Gastrocnemius medialis (tissue), 4 donors: ENCODE results near the gene KLHL26. TPM values are rescaled to one million over a fixed set of nuclear protein-coding genes. Genes with fewer than 3 reads are reported as not detected.

Experiments used
- ATAC-seq, 2 donors: fragments of 150-250 bp; one replicate each; pipeline ENCODE4 v1.9.1; 2016
- DNase-seq, 2 donors: peaks; one replicate each; pipeline ENCODE4 v3.0.0-alpha.2; 2019
- H3K27ac ChIP-seq, 4 donors: fragments of 200-600 bp; sonication (generic); 1 replicate in 1 of 4; 2 replicates in 3 of 4; pipeline ENCODE4 v1.5.1; 2016 to 2018; ENCODE audit warnings: mild to moderate bottlenecking in 2 of 4, moderate library complexity in 1 of 4
- H3K27me3 ChIP-seq, 3 donors: fragments of 200-600 bp; sonication (generic) in 2 of 3; 1 replicate in 1 of 3; 2 replicates in 2 of 3; pipeline versions ENCODE4 v1.5.1 to v1.6.0; 2016 to 2019; ENCODE audit warnings: mild to moderate bottlenecking in 1 of 3, moderate library complexity in 1 of 3
- H3K36me3 ChIP-seq, 2 donors: fragments of 200-600 bp; sonication (generic) in 1 of 2; one replicate each; pipeline ENCODE4 v1.5.1; 2017 to 2018
- H3K4me1 ChIP-seq, 2 donors: fragments of 200-600 bp; sonication (generic) in 1 of 2; one replicate each; pipeline ENCODE4 v1.5.1; 2016 to 2017; ENCODE audit warnings: mild to moderate bottlenecking in 2 of 2
- H3K4me3 ChIP-seq, 4 donors: fragments of 200-600 bp; sonication (generic) in 3 of 4; 1 replicate in 1 of 4; 2 replicates in 3 of 4; pipeline ENCODE4 v1.5.1; 2016 to 2019; ENCODE audit warnings: mild to moderate bottlenecking in 2 of 4
- H3K9me3 ChIP-seq, 3 donors: fragments of 200-600 bp; sonication (generic) in 2 of 3; 1 replicate in 1 of 3; 2 replicates in 2 of 3; pipeline ENCODE4 v1.5.1; 2016 to 2019
- POLR2A ChIP-seq, 2 donors: fragments of 450-650 bp; IDR thresholded peaks; one replicate each; pipeline ENCODE4 v1.6.1; 2017; ENCODE audit warnings: antibody characterized with exemption in 2 of 2, mild to moderate bottlenecking in 2 of 2, moderate library complexity in 2 of 2
- in situ Hi-C, 4 donors: fragments of 200-750 bp; cut with MboI; loops; one replicate each; pipeline versions ENCODE4 v1.15.0 to v1.8.0; 2017; ENCODE audit warnings: low sequenced_read_pairs in 4 of 4
- intact Hi-C: fragments of 100-400 bp; cut with DNase I; formaldehyde crosslinking; loops from one replicate; pipeline ENCODE4 v1.15.1; 2023; ENCODE audit warnings: low total_unique reads
- total RNA-seq, 4 donors: library from RNA; depleted of rRNA; stranded (reverse); fragments of >200 nt; gene quantifications; one replicate each; pipeline versions ENCODE4 v1.1.0 to v1.2.3, GENCODE V29; 2016
- TF ChIP-seq, protein P1 (sequence below), 5 experiments: fragments of 450-650 bp in 3 of 5; fragments of 200-600 bp in 2 of 5; sonication (generic) in 2 of 5; IDR thresholded peaks in 4 of 5; conservative IDR thresholded peaks in 1 of 5; 1 replicate in 4 of 5; 2 replicates in 1 of 5; pipeline ENCODE4 v1.5.1; 2016 to 2019; ENCODE audit warnings: antibody characterized with exemption in 5 of 5, mild to moderate bottlenecking in 3 of 5, moderate library complexity in 3 of 5

Gene KLHL26
- total RNA-seq, 4 donors from 2014 or later, result 5.2 to 12.0 (median 7.3) TPM

DNA sequence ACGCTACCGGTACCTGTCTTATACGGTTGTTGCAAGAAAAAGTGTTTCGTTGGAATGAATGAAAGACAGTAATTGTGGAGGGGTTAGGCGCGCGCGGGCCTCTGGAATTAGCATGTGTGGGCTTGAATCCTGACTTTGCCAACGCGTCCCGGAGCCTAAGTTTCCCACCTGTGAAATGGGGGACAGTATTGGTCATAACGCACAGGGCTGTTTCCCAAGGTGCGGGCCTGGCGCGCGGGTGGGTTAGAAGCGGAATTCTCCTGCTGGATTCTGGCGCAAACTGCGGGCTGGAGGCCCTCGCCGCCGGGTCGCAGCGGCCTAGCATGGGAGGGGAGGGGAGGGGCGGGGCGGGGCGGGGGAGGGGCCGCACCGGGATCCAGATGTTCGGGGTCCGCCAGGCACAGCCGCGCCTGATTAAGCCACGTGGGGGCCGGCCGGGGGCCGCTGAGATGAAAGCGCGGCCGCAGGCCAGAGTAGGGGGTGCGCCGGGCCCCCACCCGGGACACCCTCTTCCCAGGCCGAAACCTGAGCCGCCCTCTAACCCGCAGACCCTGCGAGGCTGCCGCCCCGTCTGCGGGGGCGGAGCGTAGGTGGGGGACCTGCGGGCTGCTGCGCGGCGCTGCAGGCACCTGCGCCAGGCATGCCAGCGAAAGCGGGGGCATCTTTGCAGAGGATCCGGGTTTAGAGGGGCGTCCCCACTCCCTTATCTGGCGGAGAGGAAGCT lies 25.3 kb upstream of the KLHL26 start:
- in situ Hi-C loops (no loop called here), intact Hi-C loops (no loop called here)
- Histone ChIP-seq H3K27me3 (peaks cover 76 to 79% (median 77%) of the 10 kb centered on the region in 3 donors), H3K4me3 (peak overlapping the region in 2 of 4 donors; percentile 7 to 25), H3K27ac (no peak overlapping the region), H3K4me1 (peaks cover 5 to 30% of the 10 kb centered on the region in 2 donors), H3K9me3 (no peaks in the 10 kb centered on the region), H3K36me3 (no peaks in the 10 kb centered on the region)
- DNase-seq, result no peak
- TF ChIP-seq, protein P1, sequence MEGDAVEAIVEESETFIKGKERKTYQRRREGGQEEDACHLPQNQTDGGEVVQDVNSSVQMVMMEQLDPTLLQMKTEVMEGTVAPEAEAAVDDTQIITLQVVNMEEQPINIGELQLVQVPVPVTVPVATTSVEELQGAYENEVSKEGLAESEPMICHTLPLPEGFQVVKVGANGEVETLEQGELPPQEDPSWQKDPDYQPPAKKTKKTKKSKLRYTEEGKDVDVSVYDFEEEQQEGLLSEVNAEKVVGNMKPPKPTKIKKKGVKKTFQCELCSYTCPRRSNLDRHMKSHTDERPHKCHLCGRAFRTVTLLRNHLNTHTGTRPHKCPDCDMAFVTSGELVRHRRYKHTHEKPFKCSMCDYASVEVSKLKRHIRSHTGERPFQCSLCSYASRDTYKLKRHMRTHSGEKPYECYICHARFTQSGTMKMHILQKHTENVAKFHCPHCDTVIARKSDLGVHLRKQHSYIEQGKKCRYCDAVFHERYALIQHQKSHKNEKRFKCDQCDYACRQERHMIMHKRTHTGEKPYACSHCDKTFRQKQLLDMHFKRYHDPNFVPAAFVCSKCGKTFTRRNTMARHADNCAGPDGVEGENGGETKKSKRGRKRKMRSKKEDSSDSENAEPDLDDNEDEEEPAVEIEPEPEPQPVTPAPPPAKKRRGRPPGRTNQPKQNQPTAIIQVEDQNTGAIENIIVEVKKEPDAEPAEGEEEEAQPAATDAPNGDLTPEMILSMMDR (IDR thresholded peaks at IDR 0.05 in 4 of 5, conservative IDR thresholded peaks at IDR 0.05 in 1 of 5), result no peak
- TF ChIP-seq POLR2A (IDR thresholded peaks at IDR 0.05), result no peak
- ATAC-seq, result no peak

DNA sequence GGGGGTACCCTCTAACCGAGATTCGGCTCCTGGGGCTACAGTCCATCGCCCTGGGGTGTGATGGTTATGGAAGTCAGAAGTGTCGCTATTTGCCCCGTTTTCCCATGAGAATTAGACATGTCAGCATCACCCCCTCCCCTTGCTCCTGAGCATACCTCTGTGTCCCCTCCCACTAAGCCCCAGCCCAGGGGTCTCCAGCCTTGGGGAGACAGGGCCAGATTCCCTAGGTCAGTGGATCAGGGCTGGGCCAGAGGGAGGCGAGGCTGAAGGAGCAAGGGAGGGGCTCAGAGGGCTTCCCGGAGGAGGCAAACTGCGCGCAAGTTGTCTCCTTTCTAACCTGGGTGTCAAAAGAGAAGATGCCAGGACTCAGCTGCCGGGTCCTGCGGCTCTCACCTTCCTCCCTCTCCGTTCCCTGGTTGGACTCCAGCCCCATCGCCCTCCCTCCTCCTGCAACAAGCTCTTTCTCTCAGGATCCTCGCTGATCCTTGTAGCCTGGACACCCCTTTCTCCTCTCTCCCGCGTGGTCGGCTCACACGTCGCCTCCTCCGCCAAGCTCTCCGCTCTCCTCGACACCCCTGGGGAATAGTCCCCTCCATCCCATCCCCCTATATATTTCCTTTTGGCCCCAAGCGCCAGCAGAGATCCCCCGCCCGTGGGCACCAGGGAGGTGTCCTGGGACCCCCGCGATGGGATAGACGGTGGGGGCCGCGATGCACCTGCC lies 24.6 kb upstream of the KLHL26 start:
- intact Hi-C loops (no loop called here), in situ Hi-C loops (no loop called here)
- Histone ChIP-seq H3K9me3 (no peaks in the 10 kb centered on the region), H3K27me3 (peaks cover 74 to 75% (median 75%) of the 10 kb centered on the region in 3 donors), H3K4me1 (peaks cover 5 to 25% of the 10 kb centered on the region in 2 donors), H3K36me3 (no peaks in the 10 kb centered on the region), H3K4me3 (peak overlapping the region; percentile 31 to 50 (median 36)), H3K27ac (no peak overlapping the region)
- no peak for DNase-seq
- ATAC-seq, result no peak
- TF ChIP-seq, protein P1 (IDR thresholded peaks at IDR 0.05 in 4 of 5, conservative IDR thresholded peaks at IDR 0.05 in 1 of 5), result no peak
- TF ChIP-seq POLR2A (IDR thresholded peaks at IDR 0.05), result no peak

DNA sequence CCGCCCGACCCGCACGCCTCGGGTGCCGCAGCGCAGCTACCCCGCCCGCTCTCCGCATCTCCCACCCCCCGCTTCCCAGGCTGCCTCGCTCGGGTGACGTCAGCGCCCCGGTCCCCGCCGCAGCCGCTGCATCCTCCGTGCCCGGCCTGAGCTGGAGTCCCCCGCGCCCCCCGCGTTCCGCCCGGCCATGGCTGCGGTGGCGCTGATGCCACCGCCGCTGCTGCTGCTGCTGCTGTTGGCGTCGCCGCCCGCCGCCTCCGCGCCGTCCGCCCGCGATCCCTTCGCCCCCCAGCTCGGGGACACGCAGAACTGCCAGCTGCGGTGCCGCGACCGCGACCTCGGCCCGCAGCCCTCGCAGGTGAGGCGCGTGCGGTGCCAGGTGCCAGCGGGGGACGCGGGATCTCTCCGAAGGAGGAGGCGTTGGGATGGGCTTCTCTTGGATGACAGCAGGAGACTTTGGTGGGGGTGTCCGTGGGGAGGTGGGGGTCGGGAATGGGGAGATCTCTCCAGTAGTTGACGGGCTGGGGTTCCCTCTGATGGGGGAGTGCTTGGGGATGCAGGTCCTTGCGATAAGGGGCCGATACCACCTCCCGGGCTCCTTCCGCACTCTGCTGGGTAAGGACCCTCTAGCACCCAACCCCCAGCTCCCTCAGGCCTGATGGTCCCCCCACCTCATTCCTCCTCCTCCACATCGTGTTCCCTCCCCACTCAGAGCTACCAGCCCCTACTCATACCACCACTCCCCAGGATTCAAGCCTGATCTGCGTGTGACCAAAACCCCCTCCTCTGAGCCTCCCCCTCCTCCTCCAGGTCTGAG lies 23.8 kb upstream of the KLHL26 start, which contains the start of gene TMEM59L:
Gene TMEM59L (plus strand): TSS at position 99 of the 817 bp plus-strand sequence. CDS start 89 bp downstream, at position 188.
- intact Hi-C loops, result no loop called here
- peak within 1 kb of the TSS; percentile 31 to 50 (median 36) for H3K4me3 ChIP-seq
- H3K36me3 ChIP-seq, result no peaks in the 10 kb centered on the region
- ATAC-seq (no peak), DNase-seq (no peak)
- H3K9me3 ChIP-seq, result no peaks in the 10 kb centered on the region
- in situ Hi-C loops, result no loop called here
- peaks cover 67 to 72% (median 67%) of the 10 kb centered on the region in 3 donors for H3K27me3 ChIP-seq
- peaks cover 0 to 17% of the 10 kb centered on the region in 2 donors for H3K4me1 ChIP-seq
- H3K27ac ChIP-seq, result no peak within 1 kb of the TSS
- TF ChIP-seq, protein P1 (IDR thresholded peaks at IDR 0.05 in 4 of 5, conservative IDR thresholded peaks at IDR 0.05 in 1 of 5), result no peak
- no peak for TF ChIP-seq POLR2A (IDR thresholded peaks at IDR 0.05)

DNA sequence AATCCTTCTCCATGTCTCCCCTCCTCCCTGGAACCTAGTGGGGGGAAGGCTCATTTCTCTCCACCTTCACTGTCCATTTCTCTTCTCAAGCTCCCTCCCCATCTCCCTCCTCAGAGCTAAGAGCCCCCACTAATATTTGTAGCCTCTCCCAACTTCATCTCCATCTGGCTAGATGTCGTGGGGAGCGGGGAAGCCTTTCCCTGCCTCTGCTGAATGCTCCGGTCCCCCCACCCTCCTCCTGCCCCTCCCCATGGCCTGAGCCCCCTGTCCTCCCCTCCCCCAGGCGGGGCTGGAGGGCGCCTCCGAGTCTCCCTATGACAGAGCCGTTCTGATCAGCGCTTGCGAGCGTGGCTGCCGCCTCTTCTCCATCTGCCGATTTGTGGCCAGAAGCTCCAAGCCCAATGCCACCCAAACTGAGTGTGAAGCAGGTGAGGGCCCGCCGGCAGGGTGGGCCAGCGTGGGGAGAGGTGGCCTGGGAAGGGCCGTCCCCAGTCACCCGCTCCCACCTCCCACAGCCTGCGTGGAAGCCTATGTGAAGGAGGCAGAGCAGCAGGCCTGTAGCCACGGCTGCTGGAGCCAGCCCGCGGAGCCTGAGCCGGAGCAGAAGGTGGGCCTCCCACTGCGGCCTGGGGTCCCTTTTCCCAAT lies 23.1 kb upstream of the KLHL26 start:
- intact Hi-C loops, result no loop called here
- peaks cover 60 to 68% (median 60%) of the 10 kb centered on the region in 3 donors for H3K27me3 ChIP-seq
- ATAC-seq, result no peak
- no peak overlapping the region for H3K27ac ChIP-seq
- no peak for DNase-seq
- in situ Hi-C loops, result no loop called here
- no peak overlapping the region for H3K4me3 ChIP-seq
- no peak for TF ChIP-seq POLR2A (IDR thresholded peaks at IDR 0.05)
- TF ChIP-seq, protein P1 (IDR thresholded peaks at IDR 0.05 in 4 of 5, conservative IDR thresholded peaks at IDR 0.05 in 1 of 5), result no peak
- H3K4me1 ChIP-seq, result peaks cover 0 to 17% of the 10 kb centered on the region in 2 donors
- no peaks in the 10 kb centered on the region for H3K9me3 ChIP-seq
- no peaks in the 10 kb centered on the region for H3K36me3 ChIP-seq
